Left lung (tissue), 10 donors: ENCODE data around the gene PPP1R27. TPM values are rescaled to one million over a fixed set of nuclear protein-coding genes. Genes with fewer than 3 reads are reported as not detected.

ENCODE experiments used
- ATAC-seq: fragments of 200-7000 bp; cut with Tn5 transposase; one replicate; pipeline ENCODE4 v1.9.1; 2020; ENCODE audit warnings: moderate library complexity
- DNase-seq, 4 donors: peaks; one replicate each; pipeline ENCODE4 v3.0.0-alpha.2; 2013 to 2020
- H3K27ac ChIP-seq, 2 donors: fragments of 200-600 bp; sonication (generic) in 1 of 2; one replicate each; pipeline versions ENCODE4 v1.5.0 to v1.8.0; 2020 to 2021
- H3K27me3 ChIP-seq, 2 donors: fragments of 200-600 bp; sonication (generic) in 1 of 2; one replicate each; pipeline versions ENCODE4 v1.5.0 to v1.8.0; 2020 to 2021
- H3K36me3 ChIP-seq, 2 donors: fragments of 200-600 bp; sonication (generic) in 1 of 2; one replicate each; pipeline versions ENCODE4 v1.5.0 to v1.8.0; 2020 to 2021
- H3K4me1 ChIP-seq, 2 donors: fragments of 200-600 bp; one replicate each; pipeline ENCODE4 v1.8.0; 2021
- H3K4me3 ChIP-seq, 2 donors: fragments of 200-600 bp; sonication (generic) in 1 of 2; one replicate each; pipeline versions ENCODE4 v1.5.0 to v1.8.0; 2020 to 2021; ENCODE audit warnings: mild to moderate bottlenecking in 1 of 2
- H3K9me3 ChIP-seq, 2 donors: fragments of 200-600 bp; sonication (generic) in 1 of 2; one replicate each; pipeline versions ENCODE4 v1.5.0 to v1.8.0; 2020 to 2021
- CTCF ChIP-seq, 2 donors: fragments of 200-600 bp; sonication (generic) in 1 of 2; IDR thresholded peaks; one replicate each; pipeline versions ENCODE4 v1.5.0 to v1.8.0; 2021; ENCODE audit warnings: antibody characterized with exemption in 2 of 2
- intact Hi-C, 2 donors: fragments of 100-400 bp; cut with DNase I; formaldehyde crosslinking; loops; one replicate each; pipeline versions ENCODE4 v1.11.2 to v1.14.2; 2022
- polyA plus RNA-seq, 6 donors: library from polyadenylated mRNA; unstranded; fragments of 120-200 nt; gene quantifications; one replicate each; pipeline ENCODE4 v1.2.1, GENCODE V29; 2013; ENCODE audit not compliant: insufficient read length in 6 of 6
- total RNA-seq, 2 donors: library from RNA; stranded (reverse); fragmentation: NEBNext Ultra II Directional; extraction: Animal tissue kit (Norgen Biotek cat#: 25700); gene quantifications; one replicate each; pipeline ENCODE4 v1.2.1, GENCODE V29; 2021
- donor health status: DM: no; HTN: yes; CAD: no.
- donor health status: DM: no; HTN: no; CAD: no.

Gene PPP1R27
- total and polyA plus RNA-seq, 8 donors, result 0.11 to 0.28 TPM; not detected in 6

DNA sequence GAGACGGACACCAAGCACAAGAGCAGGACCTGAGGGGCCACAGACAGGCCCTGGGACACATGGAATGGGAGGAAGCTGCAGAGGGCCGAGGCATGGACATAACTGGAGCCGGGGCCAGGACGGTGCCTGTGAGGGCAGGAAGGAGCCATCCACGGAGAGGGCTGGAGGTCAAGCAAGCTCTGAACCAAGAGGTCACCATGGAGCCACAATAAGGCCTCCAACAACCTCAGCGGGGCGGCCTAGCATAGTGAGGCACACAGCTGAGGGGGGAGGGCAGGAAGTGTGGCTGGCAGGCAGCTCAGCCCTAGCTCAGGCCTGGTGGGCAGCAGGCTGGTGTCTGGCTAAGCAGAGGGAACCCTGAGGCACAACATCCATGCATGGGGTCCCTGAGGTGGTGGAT, 6.2 kb downstream of the PPP1R27 start:
- Histone ChIP-seq H3K4me1 (peaks cover 10 to 32% of the 10 kb centered on the region in 2 donors), H3K4me3 (no peak overlapping the region), H3K9me3 (no peaks in the 10 kb centered on the region), H3K27ac (no peak overlapping the region), H3K36me3 (peaks cover 0 to 8% of the 10 kb centered on the region in 2 donors), H3K27me3 (no peaks in the 10 kb centered on the region)
- TF ChIP-seq CTCF (IDR thresholded peaks at IDR 0.05), result no peak
- DNase-seq (peak in 1 of 4 donors; percentile 64), ATAC-seq (no peak)
- intact Hi-C loops, result no loop called here

DNA sequence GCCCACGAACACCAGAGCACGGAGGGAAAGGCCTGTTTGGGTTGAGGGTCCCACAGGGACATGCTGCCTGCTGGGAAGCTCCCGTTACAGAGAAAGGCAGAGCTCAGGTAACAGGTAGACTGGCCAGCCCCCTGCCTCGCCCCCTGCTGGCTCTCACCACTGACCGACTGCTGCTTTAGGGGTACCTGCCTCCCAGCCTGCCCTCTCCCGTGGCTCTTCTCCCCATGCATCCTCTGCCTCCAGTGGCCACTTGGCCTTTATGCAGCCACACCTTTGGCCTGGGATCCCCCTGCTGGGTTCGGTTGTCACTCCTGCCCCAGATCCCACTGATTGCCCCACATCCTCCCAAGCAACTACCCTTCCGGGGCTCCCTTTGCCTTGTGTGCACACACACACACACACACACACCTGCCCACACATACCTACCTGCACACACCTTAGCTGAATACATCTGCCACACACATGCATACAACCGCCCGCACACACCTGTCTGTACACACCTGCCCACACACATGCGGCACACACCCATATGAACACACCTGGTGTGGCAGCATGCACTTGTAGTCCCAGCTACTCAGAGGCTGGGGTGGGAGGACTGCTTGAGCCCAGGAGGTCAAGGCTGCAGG, 8.9 kb downstream of the PPP1R27 start:
- no peak overlapping the region for H3K27ac ChIP-seq
- no peak for TF ChIP-seq CTCF (IDR thresholded peaks at IDR 0.05)
- H3K9me3 ChIP-seq, result no peaks in the 10 kb centered on the region
- ATAC-seq, result no peak
- peaks cover 0 to 26% of the 10 kb centered on the region in 2 donors for H3K36me3 ChIP-seq
- no peak for DNase-seq
- no peaks in the 10 kb centered on the region for H3K27me3 ChIP-seq
- H3K4me1 ChIP-seq, result peaks cover 15 to 29% of the 10 kb centered on the region in 2 donors
- H3K4me3 ChIP-seq, result no peak overlapping the region
- intact Hi-C loops, result no loop called here

GRCh38 chr17:81824595-81824994, 10.3 kb downstream of the PPP1R27 start:
- ATAC-seq, result no peak
- H3K4me3 ChIP-seq, result no peak overlapping the region
- H3K36me3 ChIP-seq, result peaks cover 0 to 26% of the 10 kb centered on the region in 2 donors
- no peaks in the 10 kb centered on the region for H3K9me3 ChIP-seq
- H3K27ac ChIP-seq, result no peak overlapping the region
- H3K27me3 ChIP-seq, result peaks cover 0 to 6% of the 10 kb centered on the region in 2 donors
- peaks cover 15 to 28% of the 10 kb centered on the region in 2 donors for H3K4me1 ChIP-seq
- no peak for TF ChIP-seq CTCF (IDR thresholded peaks at IDR 0.05)
- intact Hi-C loops, result no loop called here
- DNase-seq, result peak in 1 of 4 donors; percentile 64

DNA sequence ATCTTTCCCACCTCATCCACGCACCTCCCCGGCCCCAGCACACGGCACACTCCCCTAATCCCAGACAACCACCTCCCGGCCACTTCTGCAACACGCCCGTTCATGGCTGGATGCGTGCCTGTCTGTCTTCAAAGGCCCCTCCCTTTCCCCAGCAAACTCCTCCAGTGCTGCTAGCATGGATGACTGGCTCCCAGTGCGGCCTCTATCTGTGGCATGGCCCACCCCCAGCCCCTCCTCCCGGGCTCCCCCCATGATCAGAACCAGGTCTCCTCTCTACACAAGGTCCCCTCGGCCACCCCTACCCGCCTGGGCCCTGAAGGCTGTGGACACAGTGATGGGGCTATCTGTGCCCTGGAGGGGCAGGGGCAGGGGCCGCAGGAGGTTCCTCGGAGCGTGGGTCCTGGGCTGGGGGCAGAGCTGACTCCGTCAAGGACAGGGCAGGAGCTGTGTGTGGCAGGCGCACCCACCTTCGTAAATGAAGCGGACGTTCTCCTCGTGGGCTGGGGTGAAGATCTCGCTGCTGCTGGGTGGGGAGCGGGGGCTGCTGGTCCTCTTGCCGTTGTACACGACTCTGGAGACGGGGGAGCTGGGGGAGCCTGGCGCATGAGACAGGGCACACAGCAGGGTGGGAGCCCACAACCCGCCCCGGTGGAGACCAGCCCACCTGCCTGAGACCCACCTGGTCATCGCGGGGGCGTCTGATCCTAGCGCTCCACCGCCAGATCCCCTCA, 10.9 kb downstream of the PPP1R27 start:
- DNase-seq (peak in 1 of 4 donors; percentile 54), ATAC-seq (no peak)
- Histone ChIP-seq H3K4me3 (no peak overlapping the region), H3K4me1 (peaks cover 15 to 28% of the 10 kb centered on the region in 2 donors), H3K9me3 (no peaks in the 10 kb centered on the region), H3K27me3 (peaks cover 0 to 9% of the 10 kb centered on the region in 2 donors), H3K27ac (no peak overlapping the region), H3K36me3 (peaks cover 0 to 26% of the 10 kb centered on the region in 2 donors)
- no peak for TF ChIP-seq CTCF (IDR thresholded peaks at IDR 0.05)
- intact Hi-C loops, result no loop called here
